ENCODE measurements around the gene SOX18.
"Not testable (repeated sequence)": the region's sequence is repeated elsewhere in the genome, so short reads cannot be mapped to it uniquely, and the experiment has no call there.

The SOX18 gene

GRCh38 chr20:64024141-64024990, 25.1 kb downstream of the SOX18 start:
- DNase-seq (ENCODE audit: extremely low read depth, low read depth), result no peak
- no peak overlapping the region for H3K4me3 ChIP-seq (replicated peaks; ENCODE audit: low read depth, low read length)
- no peak for TF ChIP-seq CTCF (IDR thresholded peaks at IDR 0.05; ENCODE audit: low read depth, low read length, missing control alignments)

GRCh38 chr20:64023361-64024140, 25.9 kb downstream of the SOX18 start:
- no peak for DNase-seq (ENCODE audit: extremely low read depth, low read depth)
- TF ChIP-seq CTCF (IDR thresholded peaks at IDR 0.05; ENCODE audit: low read depth, low read length, missing control alignments), result no peak
- H3K4me3 ChIP-seq (replicated peaks; ENCODE audit: low read depth, low read length), result no peak overlapping the region

GRCh38 chr20:64022671-64023360, 26.6 kb downstream of the SOX18 start:
- no peak for DNase-seq (ENCODE audit: extremely low read depth, low read depth)
- H3K4me3 ChIP-seq (replicated peaks; ENCODE audit: low read depth, low read length), result no peak overlapping the region
- no peak for TF ChIP-seq CTCF (IDR thresholded peaks at IDR 0.05; ENCODE audit: low read depth, low read length, missing control alignments)

GRCh38 chr20:64021124-64021975, 28.1 kb downstream of the SOX18 start:
- TF ChIP-seq CTCF (IDR thresholded peaks at IDR 0.05; ENCODE audit: low read depth, low read length, missing control alignments), result no peak
- H3K4me3 ChIP-seq (replicated peaks; ENCODE audit: low read depth, low read length), result no peak overlapping the region
- no peak for DNase-seq (ENCODE audit: extremely low read depth, low read depth)

GRCh38 chr20:64015635-64016034, 33.8 kb downstream of the SOX18 start:
- DNase-seq (ENCODE audit: extremely low read depth, low read depth), result no peak
- H3K4me3 ChIP-seq (replicated peaks; ENCODE audit: low read depth, low read length), result no peak overlapping the region
- no peak for TF ChIP-seq CTCF (IDR thresholded peaks at IDR 0.05; ENCODE audit: low read depth, low read length, missing control alignments)

GRCh38 chr20:64012385-64013154, 36.9 kb downstream of the SOX18 start:
- not testable (repeated sequence) for DNase-seq (ENCODE audit: extremely low read depth, low read depth); H3K4me3 ChIP-seq (replicated peaks; ENCODE audit: low read depth, low read length)

Data from HFF-Myc (cell line).